ENCODE data around the gene NKIRAS2. TPM values are rescaled to one million over a fixed set of nuclear protein-coding genes. Genes with fewer than 3 reads are reported as not detected.

The NKIRAS2 gene
- total and polyA plus RNA-seq, 2 of the 13 experiments (the other 11 are each of a cell fraction or from before 2014, with no cell fraction given) = 27.9 to 42.0 TPM

DNA sequence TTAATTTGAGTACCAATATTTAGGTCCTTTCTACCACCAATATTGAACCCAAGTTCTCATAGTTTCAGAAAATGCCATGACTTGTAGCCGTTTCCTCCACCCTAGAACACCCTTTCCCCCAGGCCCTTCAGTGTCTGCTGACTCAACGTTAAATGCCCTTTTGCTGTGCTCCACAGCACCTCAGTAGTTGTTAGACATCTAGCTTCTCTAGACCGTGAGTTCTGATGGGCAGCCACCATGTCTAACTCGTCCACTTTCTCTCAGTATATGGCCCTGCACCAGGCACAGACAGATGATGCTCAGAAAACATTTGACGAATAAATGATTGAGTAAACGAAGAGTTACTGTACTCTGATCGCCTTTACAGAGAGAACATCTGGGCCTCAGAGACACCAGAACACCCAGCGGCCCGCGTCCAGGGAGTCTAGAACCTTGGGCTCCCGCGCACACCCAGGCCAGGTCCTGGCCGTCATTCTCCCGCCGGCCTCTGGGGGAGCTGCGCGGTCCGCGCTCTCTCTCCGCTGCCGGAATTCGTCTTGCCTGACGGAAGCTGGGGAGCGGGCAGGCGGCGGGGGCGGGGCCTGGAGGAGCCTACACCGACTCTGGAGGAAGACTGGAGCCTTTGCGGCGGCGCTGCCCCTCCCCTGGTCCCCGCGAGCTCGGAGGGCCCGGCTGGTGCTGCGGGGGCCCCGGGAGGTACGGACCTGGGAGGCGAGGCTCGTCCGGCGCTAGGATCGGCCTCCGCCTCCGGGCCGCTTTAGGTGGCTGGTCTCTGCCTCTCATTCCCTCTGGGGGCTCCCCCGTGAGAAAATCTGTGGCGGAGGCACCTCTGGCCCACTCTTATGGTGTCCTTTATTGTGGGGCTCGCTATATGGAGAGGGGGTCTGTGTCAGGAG lies at the start of gene NKIRAS2 (continued):
- TF ChIP-seq ZNF276 (CRISPR knock-in tag; IDR thresholded peaks at IDR 0.05; ENCODE audit: low read depth) = peak; percentile 37; the same call in 1 of the 2 replicates
- TF ChIP-seq ZNF34 (CRISPR knock-in tag; IDR thresholded peaks at IDR 0.05; ENCODE audit: borderline replicate concordance) = peak; percentile 95; the same call in 1 of the 2 replicates
- TF ChIP-seq, protein P1, sequence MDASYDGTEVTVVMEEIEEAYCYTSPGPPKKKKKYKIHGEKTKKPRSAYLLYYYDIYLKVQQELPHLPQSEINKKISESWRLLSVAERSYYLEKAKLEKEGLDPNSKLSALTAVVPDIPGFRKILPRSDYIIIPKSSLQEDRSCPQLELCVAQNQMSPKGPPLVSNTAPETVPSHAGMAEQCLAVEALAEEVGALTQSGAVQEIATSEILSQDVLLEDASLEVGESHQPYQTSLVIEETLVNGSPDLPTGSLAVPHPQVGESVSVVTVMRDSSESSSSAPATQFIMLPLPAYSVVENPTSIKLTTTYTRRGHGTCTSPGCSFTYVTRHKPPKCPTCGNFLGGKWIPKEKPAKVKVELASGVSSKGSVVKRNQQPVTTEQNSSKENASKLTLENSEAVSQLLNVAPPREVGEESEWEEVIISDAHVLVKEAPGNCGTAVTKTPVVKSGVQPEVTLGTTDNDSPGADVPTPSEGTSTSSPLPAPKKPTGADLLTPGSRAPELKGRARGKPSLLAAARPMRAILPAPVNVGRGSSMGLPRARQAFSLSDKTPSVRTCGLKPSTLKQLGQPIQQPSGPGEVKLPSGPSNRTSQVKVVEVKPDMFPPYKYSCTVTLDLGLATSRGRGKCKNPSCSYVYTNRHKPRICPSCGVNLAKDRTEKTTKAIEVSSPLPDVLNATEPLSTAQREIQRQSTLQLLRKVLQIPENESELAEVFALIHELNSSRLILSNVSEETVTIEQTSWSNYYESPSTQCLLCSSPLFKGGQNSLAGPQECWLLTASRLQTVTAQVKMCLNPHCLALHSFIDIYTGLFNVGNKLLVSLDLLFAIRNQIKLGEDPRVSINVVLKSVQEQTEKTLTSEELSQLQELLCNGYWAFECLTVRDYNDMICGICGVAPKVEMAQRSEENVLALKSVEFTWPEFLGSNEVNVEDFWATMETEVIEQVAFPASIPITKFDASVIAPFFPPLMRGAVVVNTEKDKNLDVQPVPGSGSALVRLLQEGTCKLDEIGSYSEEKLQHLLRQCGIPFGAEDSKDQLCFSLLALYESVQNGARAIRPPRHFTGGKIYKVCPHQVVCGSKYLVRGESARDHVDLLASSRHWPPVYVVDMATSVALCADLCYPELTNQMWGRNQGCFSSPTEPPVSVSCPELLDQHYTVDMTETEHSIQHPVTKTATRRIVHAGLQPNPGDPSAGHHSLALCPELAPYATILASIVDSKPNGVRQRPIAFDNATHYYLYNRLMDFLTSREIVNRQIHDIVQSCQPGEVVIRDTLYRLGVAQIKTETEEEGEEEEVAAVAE (CRISPR knock-in tag; IDR thresholded peaks at IDR 0.05; ENCODE audit: borderline replicate concordance) = peak; percentile 93; the same call in 1 of the 2 replicates
- TF ChIP-seq ZKSCAN5 (CRISPR knock-in tag; IDR thresholded peaks at IDR 0.05) = no peak
- TF ChIP-seq JUND (CRISPR knock-in tag; IDR thresholded peaks at IDR 0.05) = peak; percentile 63; the same call in 1 of the 2 replicates
- peak; percentile 83; the same call in 1 of the 2 replicates for TF ChIP-seq ZNF225 (CRISPR knock-in tag; IDR thresholded peaks at IDR 0.05)
- TF ChIP-seq HOXA5 (CRISPR knock-in tag; IDR thresholded peaks at IDR 0.05) = peak; percentile 73; the same call in 1 of the 2 replicates
- TF ChIP-seq ELK4 (CRISPR knock-in tag; IDR thresholded peaks at IDR 0.05; ENCODE audit: borderline replicate concordance) = no peak
- TF ChIP-seq, protein P2, sequence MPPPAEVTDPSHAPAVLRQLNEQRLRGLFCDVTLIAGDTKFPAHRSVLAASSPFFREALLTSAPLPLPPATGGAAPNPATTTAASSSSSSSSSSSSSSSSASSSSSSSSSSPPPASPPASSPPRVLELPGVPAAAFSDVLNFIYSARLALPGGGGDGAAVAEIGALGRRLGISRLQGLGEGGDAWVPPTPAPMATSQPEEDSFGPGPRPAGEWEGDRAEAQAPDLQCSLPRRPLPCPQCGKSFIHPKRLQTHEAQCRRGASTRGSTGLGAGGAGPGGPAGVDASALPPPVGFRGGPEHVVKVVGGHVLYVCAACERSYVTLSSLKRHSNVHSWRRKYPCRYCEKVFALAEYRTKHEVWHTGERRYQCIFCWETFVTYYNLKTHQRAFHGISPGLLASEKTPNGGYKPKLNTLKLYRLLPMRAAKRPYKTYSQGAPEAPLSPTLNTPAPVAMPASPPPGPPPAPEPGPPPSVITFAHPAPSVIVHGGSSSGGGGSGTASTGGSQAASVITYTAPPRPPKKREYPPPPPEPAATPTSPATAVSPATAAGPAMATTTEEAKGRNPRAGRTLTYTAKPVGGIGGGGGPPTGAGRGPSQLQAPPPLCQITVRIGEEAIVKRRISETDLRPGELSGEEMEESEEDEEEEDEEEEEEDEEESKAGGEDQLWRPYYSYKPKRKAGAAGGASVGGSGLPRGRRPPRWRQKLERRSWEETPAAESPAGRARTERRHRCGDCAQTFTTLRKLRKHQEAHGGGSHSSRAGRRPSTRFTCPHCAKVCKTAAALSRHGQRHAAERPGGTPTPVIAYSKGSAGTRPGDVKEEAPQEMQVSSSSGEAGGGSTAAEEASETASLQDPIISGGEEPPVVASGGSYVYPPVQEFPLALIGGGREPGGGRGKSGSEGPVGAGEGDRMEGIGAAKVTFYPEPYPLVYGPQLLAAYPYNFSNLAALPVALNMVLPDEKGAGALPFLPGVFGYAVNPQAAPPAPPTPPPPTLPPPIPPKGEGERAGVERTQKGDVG (CRISPR knock-in tag; IDR thresholded peaks at IDR 0.05; ENCODE audit: borderline replicate concordance) = peak; percentile 85; the same call in 1 of the 2 replicates
- TF ChIP-seq POLR2G (IDR thresholded peaks at IDR 0.05; ENCODE audit: low read depth, low read length) = peak; percentile 95
- peak; percentile 80 for TF ChIP-seq AGO1 (IDR thresholded peaks at IDR 0.05; ENCODE audit: low read depth, low read length, poor library complexity, severe bottlenecking)
- peak; percentile 81 for TF ChIP-seq ARHGAP35 (CRISPR knock-in tag; IDR thresholded peaks at IDR 0.05; ENCODE audit: borderline replicate concordance)
- peak; percentile 93; the same call in 1 of the 2 replicates for TF ChIP-seq KDM4B (CRISPR knock-in tag; IDR thresholded peaks at IDR 0.05)
- no peak for TF ChIP-seq SNRNP70 (IDR thresholded peaks at IDR 0.05; ENCODE audit: low read depth, low read length)
- TF ChIP-seq PCBP1 (IDR thresholded peaks at IDR 0.05; ENCODE audit: borderline replicate concordance, low read depth, low read length) = no peak

Measured in HepG2 (cell line).